ENCODE measurements around the gene CEP112. TPM values are rescaled to one million over a fixed set of nuclear protein-coding genes. Genes with fewer than 3 reads are reported as not detected.
"Not testable (repeated sequence)": the region's sequence is repeated elsewhere in the genome, so short reads cannot be mapped to it uniquely, and the experiment has no call there.

The CEP112 gene
- total and polyA plus RNA-seq, 8 donors: 15.1 to 23.8 (median 19.7) TPM

DNA sequence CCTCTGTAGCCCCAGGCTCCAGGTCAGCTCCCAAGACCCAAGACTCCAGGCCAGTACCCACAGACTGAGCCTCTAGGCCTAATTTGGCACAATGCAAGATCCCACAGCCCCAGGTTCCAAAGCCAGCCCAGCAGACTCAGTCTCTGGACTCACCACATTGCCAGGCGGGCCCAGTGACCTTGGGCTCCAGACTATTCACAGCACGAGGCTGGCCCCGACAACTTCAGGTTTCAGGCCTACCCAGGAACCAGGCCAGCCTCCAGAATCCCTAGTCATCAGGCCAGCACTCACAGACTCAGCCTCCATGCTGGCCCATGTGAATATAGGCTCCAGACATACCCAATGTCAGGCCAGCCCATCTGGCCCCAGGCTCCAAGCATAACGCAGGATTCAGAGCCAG, 103.8 kb downstream of the CEP112 start:
- Histone ChIP-seq H3K27me3 (no peaks in the 10 kb centered on the region), H3K4me3 (no peak overlapping the region), H3K9me3 (peaks cover 0 to 15% of the 10 kb centered on the region in 2 donors), H3K36me3 (no peaks in the 10 kb centered on the region), H3K4me1 (no peaks in the 10 kb centered on the region), H3K27ac (no peak overlapping the region)
- no peak for ATAC-seq
- intact Hi-C loops (cut with DNase I): no loop called here
- DNase-seq: peak in 1 of 4 donors; percentile 28
- TF ChIP-seq, protein P1, sequence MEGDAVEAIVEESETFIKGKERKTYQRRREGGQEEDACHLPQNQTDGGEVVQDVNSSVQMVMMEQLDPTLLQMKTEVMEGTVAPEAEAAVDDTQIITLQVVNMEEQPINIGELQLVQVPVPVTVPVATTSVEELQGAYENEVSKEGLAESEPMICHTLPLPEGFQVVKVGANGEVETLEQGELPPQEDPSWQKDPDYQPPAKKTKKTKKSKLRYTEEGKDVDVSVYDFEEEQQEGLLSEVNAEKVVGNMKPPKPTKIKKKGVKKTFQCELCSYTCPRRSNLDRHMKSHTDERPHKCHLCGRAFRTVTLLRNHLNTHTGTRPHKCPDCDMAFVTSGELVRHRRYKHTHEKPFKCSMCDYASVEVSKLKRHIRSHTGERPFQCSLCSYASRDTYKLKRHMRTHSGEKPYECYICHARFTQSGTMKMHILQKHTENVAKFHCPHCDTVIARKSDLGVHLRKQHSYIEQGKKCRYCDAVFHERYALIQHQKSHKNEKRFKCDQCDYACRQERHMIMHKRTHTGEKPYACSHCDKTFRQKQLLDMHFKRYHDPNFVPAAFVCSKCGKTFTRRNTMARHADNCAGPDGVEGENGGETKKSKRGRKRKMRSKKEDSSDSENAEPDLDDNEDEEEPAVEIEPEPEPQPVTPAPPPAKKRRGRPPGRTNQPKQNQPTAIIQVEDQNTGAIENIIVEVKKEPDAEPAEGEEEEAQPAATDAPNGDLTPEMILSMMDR (IDR thresholded peaks at IDR 0.05): no peak

DNA sequence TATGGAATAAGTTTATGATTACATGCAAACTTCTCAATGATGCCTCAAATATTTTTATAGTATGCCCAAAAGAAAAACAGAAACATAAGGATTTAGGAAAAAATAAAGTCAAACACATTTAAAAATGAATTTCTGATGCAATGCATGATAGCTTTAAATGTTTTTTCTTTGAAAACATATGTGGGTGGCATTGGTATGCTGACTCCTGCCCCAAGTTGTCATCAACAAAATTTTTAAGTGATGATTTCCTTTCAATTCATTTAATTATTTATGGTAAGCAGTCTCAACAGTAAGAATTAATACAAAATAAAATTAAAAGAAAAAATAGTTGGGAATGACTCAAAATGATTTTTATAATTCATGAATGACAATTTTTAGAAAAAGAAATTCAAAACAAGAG, 104.9 kb downstream of the CEP112 start:
- Histone ChIP-seq H3K9me3 (peaks cover 0 to 15% of the 10 kb centered on the region in 2 donors), H3K27me3 (no peaks in the 10 kb centered on the region), H3K27ac (no peak overlapping the region), H3K4me3 (no peak overlapping the region), H3K4me1 (no peaks in the 10 kb centered on the region), H3K36me3 (no peaks in the 10 kb centered on the region)
- no peak for ATAC-seq
- no peak for DNase-seq
- TF ChIP-seq, protein P1 (IDR thresholded peaks at IDR 0.05): no peak
- intact Hi-C loops (cut with DNase I): no loop called here

DNA sequence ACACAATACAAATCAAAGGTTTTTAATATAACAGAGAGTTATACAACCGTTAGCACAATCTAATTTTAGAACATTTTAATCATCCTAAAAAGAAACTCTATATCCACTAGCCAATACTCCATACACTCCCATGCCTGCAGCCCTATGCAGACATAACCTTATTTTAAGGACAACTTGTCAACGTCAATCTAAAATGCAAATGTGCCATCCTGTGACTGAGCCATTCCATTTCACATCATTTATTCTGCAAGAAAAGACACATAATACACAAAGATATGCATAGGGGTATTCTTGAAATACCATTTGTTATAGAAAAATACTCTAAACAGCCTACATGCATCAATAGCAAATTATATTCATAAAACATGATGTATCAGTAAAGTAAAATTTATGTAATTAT, 106.7 kb downstream of the CEP112 start:
- Histone ChIP-seq H3K4me1 (no peaks in the 10 kb centered on the region), H3K9me3 (peaks cover 0 to 15% of the 10 kb centered on the region in 2 donors), H3K27me3 (no peaks in the 10 kb centered on the region), H3K27ac (no peak overlapping the region), H3K4me3 (no peak overlapping the region), H3K36me3 (no peaks in the 10 kb centered on the region)
- ATAC-seq (no peak), DNase-seq (no peak)
- TF ChIP-seq, protein P1 (IDR thresholded peaks at IDR 0.05): no peak
- intact Hi-C loops (cut with DNase I): no loop called here

DNA sequence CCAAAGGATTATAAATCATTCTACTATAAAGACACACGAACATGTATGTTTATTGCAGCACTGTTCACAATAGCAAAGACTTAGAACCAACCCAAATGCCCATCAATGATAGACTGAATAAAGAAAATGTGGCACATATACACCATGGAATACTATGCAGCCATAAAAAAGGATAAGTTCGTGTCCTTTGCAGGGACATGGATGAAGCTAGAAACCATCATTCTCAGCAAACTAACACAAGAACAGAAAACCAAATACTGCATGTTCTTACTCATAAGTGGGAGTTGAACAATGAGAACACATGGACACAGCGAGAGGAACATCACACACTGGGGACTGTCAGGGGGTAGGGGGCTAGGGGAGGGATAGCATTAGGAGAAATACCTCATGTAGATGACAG, 111.3 kb downstream of the CEP112 start:
- DNase-seq; ATAC-seq; H3K9me3 ChIP-seq; H3K4me3 ChIP-seq; H3K27me3 ChIP-seq; intact Hi-C loops (cut with DNase I); H3K36me3 ChIP-seq; H3K4me1 ChIP-seq; H3K27ac ChIP-seq: not testable (repeated sequence)

DNA sequence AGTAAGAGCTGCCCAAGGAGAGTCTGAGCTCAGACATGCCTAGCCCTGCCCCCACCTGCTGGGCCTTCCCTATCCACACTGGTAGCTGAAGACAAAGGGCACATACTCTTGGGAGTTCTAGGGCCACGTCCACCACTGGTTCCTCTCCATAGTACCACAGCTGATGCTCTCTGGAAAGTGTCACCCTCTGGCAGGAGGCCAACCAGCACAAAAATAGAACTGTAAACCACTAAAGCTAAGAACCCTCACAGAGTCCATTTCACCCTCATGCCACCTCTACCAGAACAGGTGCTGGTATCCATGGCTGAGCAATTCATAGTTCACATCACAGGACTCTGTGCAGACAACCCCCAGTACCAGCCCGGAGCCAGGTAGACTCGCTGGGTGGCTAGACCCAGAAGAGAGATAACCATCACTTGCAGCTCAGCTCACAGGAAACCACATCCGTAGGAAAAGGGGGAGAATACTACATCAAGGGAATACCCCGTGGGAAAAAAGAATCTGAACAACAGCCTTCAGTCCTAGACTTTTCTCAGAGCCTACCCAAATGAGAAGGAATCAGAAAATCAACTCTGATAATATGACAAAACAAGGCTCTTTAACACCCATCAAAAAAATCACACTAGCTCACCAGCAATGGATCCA, 115.3 kb downstream of the CEP112 start:
- TF ChIP-seq, protein P1 (IDR thresholded peaks at IDR 0.05): no peak
- Histone ChIP-seq H3K36me3 (no peaks in the 10 kb centered on the region), H3K4me1 (no peaks in the 10 kb centered on the region), H3K27ac (no peak overlapping the region), H3K4me3 (no peak overlapping the region), H3K9me3 (no peaks in the 10 kb centered on the region), H3K27me3 (no peaks in the 10 kb centered on the region)
- ATAC-seq (no peak), DNase-seq (no peak)
- intact Hi-C loops (cut with DNase I): no loop called here

DNA sequence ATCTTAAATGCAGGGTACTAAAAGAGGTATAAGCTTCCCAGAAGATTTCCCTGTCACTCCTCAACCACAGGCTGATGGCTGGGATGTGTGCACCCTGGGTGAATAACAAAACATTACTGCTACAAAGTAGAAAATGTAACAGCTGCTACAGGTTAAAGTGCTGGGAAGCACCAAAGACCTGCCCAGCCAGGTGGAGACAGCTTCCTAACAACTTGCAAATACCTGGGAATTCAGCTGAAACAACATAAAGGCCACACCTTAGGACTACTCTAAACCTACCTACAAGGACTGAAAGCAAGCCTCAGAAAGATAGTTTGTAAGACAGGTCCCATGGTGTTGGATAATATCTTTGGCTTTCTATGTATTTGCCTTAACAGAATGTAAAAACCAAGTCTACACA, 118.5 kb downstream of the CEP112 start:
- TF ChIP-seq, protein P1 (IDR thresholded peaks at IDR 0.05): no peak

More for the DNA sequence above, 118.5 kb downstream of the CEP112 start:
- H3K27ac ChIP-seq: no peak overlapping the region
- ATAC-seq (no peak), DNase-seq (no peak)
- no peaks in the 10 kb centered on the region for H3K36me3 ChIP-seq
- no peaks in the 10 kb centered on the region for H3K9me3 ChIP-seq
- no peaks in the 10 kb centered on the region for H3K27me3 ChIP-seq
- H3K4me1 ChIP-seq: no peaks in the 10 kb centered on the region
- intact Hi-C loops (cut with DNase I): no loop called here
- H3K4me3 ChIP-seq: no peak overlapping the region

All from left lung (tissue), 10 donors.